ENCODE measurements around the gene MERTK. TPM values are rescaled to one million over a fixed set of nuclear protein-coding genes. Genes with fewer than 3 reads are reported as not detected.

MERTK gene
- total and polyA plus RNA-seq, 2 of the 13 experiments (the other 11 are each of a cell fraction or from before 2014, with no cell fraction given): 37.3 to 44.7 TPM

DNA sequence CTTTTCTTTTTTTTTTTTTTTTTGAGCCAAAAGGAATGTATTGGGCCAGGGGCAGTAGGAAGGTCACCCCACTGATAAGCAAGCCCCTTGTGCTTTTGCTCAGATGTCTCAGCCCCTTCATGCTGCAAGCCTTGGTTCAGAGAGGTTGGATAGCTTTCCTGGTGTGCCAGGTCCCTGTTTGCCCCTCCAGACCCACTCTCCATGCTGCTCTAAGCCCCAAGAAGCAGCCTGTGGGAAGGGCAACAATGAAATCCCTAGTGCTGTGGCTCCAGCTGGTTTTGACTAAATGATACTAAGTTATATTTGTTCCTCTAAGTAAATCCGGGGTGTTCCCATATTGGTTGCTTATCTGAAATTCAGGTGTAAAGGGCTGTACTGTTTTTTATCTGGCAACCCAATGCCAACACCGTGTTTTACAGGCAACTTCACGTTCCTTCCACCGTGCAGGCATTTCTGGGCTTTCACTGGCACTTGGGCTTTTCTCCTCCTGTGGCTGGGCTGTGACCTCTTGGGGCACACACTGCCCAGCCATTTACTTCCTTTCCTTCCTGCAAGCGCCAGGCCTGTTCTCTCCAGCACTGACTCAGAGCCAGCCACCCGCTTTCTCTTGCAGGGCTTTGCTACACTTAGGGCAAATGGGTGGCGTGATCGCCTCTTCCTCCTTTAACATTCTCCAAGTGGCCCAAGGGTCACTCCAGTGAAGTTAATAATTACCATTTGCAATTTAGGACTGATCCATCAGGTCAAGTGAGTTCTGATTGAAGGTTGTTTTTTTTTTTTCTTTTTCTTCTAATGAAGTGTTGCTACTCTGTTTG lies 21.6 kb downstream of the MERTK start (continued):
- TF ChIP-seq ZNF646 (CRISPR knock-in tag; IDR thresholded peaks at IDR 0.05) (no peak), REST (IDR thresholded peaks at IDR 0.05; ENCODE audit: borderline replicate concordance in 1 of 2, low read depth in 1 of 2, low read length in 2 of 2) (0 out of 4 replicates have a peak, but pooled peaks of 1 of the 2 experiments have one; percentile 51), NFE2L2 (IDR thresholded peaks at IDR 0.05; ENCODE audit: low read length) (no peak), RBM39 (IDR thresholded peaks at IDR 0.05; ENCODE audit: low read depth, low read length, poor library complexity, severe bottlenecking) (no peak), ZSCAN9 (CRISPR knock-in tag; IDR thresholded peaks at IDR 0.05; ENCODE audit: borderline replicate concordance) (no peak), MXI1 (IDR thresholded peaks at IDR 0.05; ENCODE audit: borderline replicate concordance, low read depth, low read length) (peak; percentile 55; the same call in 1 of the 3 replicates), SKIL (CRISPR knock-in tag; IDR thresholded peaks at IDR 0.05; ENCODE audit: borderline replicate concordance) (no peak), ZNF512B (CRISPR knock-in tag; IDR thresholded peaks at IDR 0.05; ENCODE audit: borderline replicate concordance) (0 out of 2 replicates have a peak, but pooled peaks have one; percentile 32)
- TF ChIP-seq, protein P1, sequence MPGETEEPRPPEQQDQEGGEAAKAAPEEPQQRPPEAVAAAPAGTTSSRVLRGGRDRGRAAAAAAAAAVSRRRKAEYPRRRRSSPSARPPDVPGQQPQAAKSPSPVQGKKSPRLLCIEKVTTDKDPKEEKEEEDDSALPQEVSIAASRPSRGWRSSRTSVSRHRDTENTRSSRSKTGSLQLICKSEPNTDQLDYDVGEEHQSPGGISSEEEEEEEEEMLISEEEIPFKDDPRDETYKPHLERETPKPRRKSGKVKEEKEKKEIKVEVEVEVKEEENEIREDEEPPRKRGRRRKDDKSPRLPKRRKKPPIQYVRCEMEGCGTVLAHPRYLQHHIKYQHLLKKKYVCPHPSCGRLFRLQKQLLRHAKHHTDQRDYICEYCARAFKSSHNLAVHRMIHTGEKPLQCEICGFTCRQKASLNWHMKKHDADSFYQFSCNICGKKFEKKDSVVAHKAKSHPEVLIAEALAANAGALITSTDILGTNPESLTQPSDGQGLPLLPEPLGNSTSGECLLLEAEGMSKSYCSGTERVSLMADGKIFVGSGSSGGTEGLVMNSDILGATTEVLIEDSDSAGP (CRISPR knock-in tag; IDR thresholded peaks at IDR 0.05; ENCODE audit: borderline replicate concordance): peak; percentile 45; the same call in 1 of the 2 replicates
